A549 (cell line): Measurements from ENCODE around the gene GPRASP2. TPM values are rescaled to one million over a fixed set of nuclear protein-coding genes. Genes with fewer than 3 reads are reported as not detected.

Source experiments
- ATAC-seq, 2 experiments: fragments of 200-7000 bp in 1 of 2; fragments of >200 bp in 1 of 2; cut with Nextera tagmentation in 1 of 2; cut with Tn5 transposase in 1 of 2; 3 replicates each; pipeline versions ENCODE4 v1.8.0 to v1.9.1; 2018 to 2020; ENCODE audit warnings: mild to moderate bottlenecking in 1 of 2, moderate library complexity in 1 of 2
- CTCF ChIA-PET: fragments of 300-600 bp; sonication (Branson Sonifier 250); formaldehyde crosslinking; extraction: SDS; loops from one replicate; lab custom pipeline; 2021; ENCODE audit warnings: antibody characterized with exemption, inconsistent platforms; lab: Yijun Ruan, JAX
- POLR2A ChIA-PET: fragments of 350-600 bp; formaldehyde crosslinking; extraction: SDS; loops from one replicate; lab custom pipeline; 2021; ENCODE audit warnings: antibody characterized with exemption, inconsistent platforms; lab: Yijun Ruan, JAX
- DNase-seq, 2 experiments: peaks; one replicate each; pipeline versions ENCODE4 v3.0.0 to v3.0.0-alpha.2; 2011 to 2016; ENCODE audit warnings: low read depth in 1 of 2, low spot score in 1 of 2
- FAIRE-seq: peaks from 2 replicates; lab custom pipeline; 2011; peaks lifted over from hg19 to GRCh38; lab: Jason Lieb, UNC
- H3K27ac ChIP-seq, 2 experiments: fragments of >200 bp; sonication (Bioruptor Twin); formaldehyde crosslinking; 3 replicates each; pipeline ENCODE4 v1.5.1; 2016 to 2017
- H3K4me1 ChIP-seq: fragments of >200 bp; sonication (Bioruptor Twin); formaldehyde crosslinking; 3 replicates; pipeline ENCODE4 v1.6.1; 2016
- H3K4me2 ChIP-seq: fragments of >200 bp; sonication (Bioruptor Twin); formaldehyde crosslinking; 3 replicates; pipeline ENCODE4 v1.6.1; 2016
- H3K4me3 ChIP-seq: fragments of >200 bp; sonication (Bioruptor Twin); formaldehyde crosslinking; 3 replicates; pipeline ENCODE4 v1.5.1; 2016
- H3K9me3 ChIP-seq: fragments of >200 bp; sonication (Bioruptor Twin); formaldehyde crosslinking; 3 replicates; pipeline ENCODE4 v1.6.1; 2016
- ATOH8 ChIP-seq: fragments of 250-450 bp; sonication (Bioruptor Pico); IDR thresholded peaks from 2 replicates; pipeline ENCODE4 v1.5.0; 2020; ENCODE audit warnings: low read depth, mild to moderate bottlenecking, moderate library complexity
- BHLHE40 ChIP-seq: IDR thresholded peaks from 2 replicates; pipeline ENCODE4 v1.6.1; 2012; ENCODE audit warnings: low read depth, low read length, inconsistent platforms
- CEBPB ChIP-seq, 2 experiments: fragments of >200 bp in 1 of 2; sonication (Bioruptor Twin) in 1 of 2; formaldehyde crosslinking in 1 of 2; IDR thresholded peaks; 2 replicates each; pipeline ENCODE4 v1.6.1; 2012 to 2016
- CHD4 ChIP-seq: fragments of 200-600 bp; sonication (generic); IDR thresholded peaks from 2 replicates; pipeline ENCODE4 v1.6.1; 2016; ENCODE audit warnings: antibody characterized with exemption, mild to moderate bottlenecking, borderline replicate concordance
- EHF ChIP-seq: fragments of 250-450 bp; sonication (Bioruptor Pico); IDR thresholded peaks from 2 replicates; pipeline ENCODE4 v1.5.0; 2020; ENCODE audit warnings: mild to moderate bottlenecking
- EP300 ChIP-seq, 2 experiments: fragments of >200 bp; sonication (Bioruptor Twin); formaldehyde crosslinking; IDR thresholded peaks; 2 replicates in 1 of 2; 3 replicates in 1 of 2; pipeline ENCODE4 v1.6.1; 2016 to 2017
- ESRRA ChIP-seq: fragments of 150-350 bp; IDR thresholded peaks from 2 replicates; pipeline ENCODE4 v1.6.1; 2014; ENCODE audit warnings: mild to moderate bottlenecking, low read length, borderline replicate concordance
- GATA3 ChIP-seq: IDR thresholded peaks from 2 replicates; pipeline ENCODE4 v1.6.1; 2012; ENCODE audit warnings: borderline replicate concordance
- HEYL ChIP-seq: fragments of 250-450 bp; sonication (Bioruptor Pico); IDR thresholded peaks from 2 replicates; pipeline ENCODE4 v1.8.0; 2021; ENCODE audit warnings: mild to moderate bottlenecking, moderate library complexity
- HOXB13 ChIP-seq: fragments of 250-450 bp; sonication (Bioruptor Pico); IDR thresholded peaks from 2 replicates; pipeline ENCODE4 v1.5.0; 2020; ENCODE audit warnings: low read depth, mild to moderate bottlenecking, moderate library complexity
- JUN ChIP-seq, 2 experiments: fragments of >200 bp; sonication (Bioruptor Twin); formaldehyde crosslinking; IDR thresholded peaks; 2 replicates in 1 of 2; 3 replicates in 1 of 2; pipeline ENCODE4 v1.6.1; 2016 to 2017
- MYC ChIP-seq: IDR thresholded peaks from 2 replicates; pipeline ENCODE4 v1.6.1; 2012; ENCODE audit warnings: mild to moderate bottlenecking, inconsistent platforms, low read length, improper control_type of control experiment, borderline replicate concordance
- POLR2A ChIP-seq: IDR thresholded peaks from 2 replicates; pipeline ENCODE4 v1.6.1; 2012; ENCODE audit warnings: mild to moderate bottlenecking, low read length
- RARB ChIP-seq: fragments of 250-450 bp; sonication (Bioruptor Pico); IDR thresholded peaks from 2 replicates; pipeline ENCODE4 v1.8.0; 2021; ENCODE audit warnings: mild to moderate bottlenecking, moderate library complexity
- RCOR1 ChIP-seq: fragments of 150-350 bp; IDR thresholded peaks from 2 replicates; pipeline ENCODE4 v1.6.1; 2014; ENCODE audit warnings: antibody characterized with exemption, low read length, low read depth
- RNF2 ChIP-seq: fragments of 200-600 bp; sonication (generic); IDR thresholded peaks from 2 replicates; pipeline ENCODE4 v1.6.1; 2016; ENCODE audit warnings: low read depth, mild to moderate bottlenecking, antibody characterized with exemption, moderate library complexity, borderline replicate concordance
- SREBF2 ChIP-seq: fragments of 450-650 bp; IDR thresholded peaks from 2 replicates; pipeline ENCODE4 v1.6.1; 2014; ENCODE audit warnings: mild to moderate bottlenecking, moderate library complexity
- TFCP2L1 ChIP-seq: fragments of 250-450 bp; sonication (Bioruptor Pico); IDR thresholded peaks from 2 replicates; pipeline ENCODE4 v1.5.0; 2021; ENCODE audit warnings: mild to moderate bottlenecking
- USF2 ChIP-seq: fragments of 450-650 bp; IDR thresholded peaks from 2 replicates; pipeline ENCODE4 v1.6.1; 2014; ENCODE audit warnings: antibody characterized with exemption
- WGBS: methylation state at CpG from one replicate; pipeline ENCODE4 v1.1.6; 2017; ENCODE audit errors: missing lambda C conversion rate; 5-methylcytosine and 5-hydroxymethylcytosine counted together
- polyA plus RNA-seq, 4 experiments: library from polyadenylated mRNA; depleted of rRNA in 3 of 4; stranded (reverse); fragments of >200 nt; fragmentation: RNase III in 1 of 4; extraction: RNeasy Plus Mini Kit Qiagen cat#74134 plus additional on column Dnase treatment in 1 of 4; gene quantifications; 2 replicates in 3 of 4; 3 replicates in 1 of 4; pipeline ENCODE4 v1.2.3, GENCODE V29; 2011 to 2017
- TF ChIP-seq, protein P1 (sequence below): fragments of 200-600 bp; sonication (generic); IDR thresholded peaks from 2 replicates; pipeline ENCODE4 v1.6.1; 2016; ENCODE audit warnings: antibody characterized with exemption, mild to moderate bottlenecking, moderate library complexity

Gene GPRASP2
- polyA plus RNA-seq, 2 of the 4 experiments (the other 2 are of a cell fraction): 5.7 to 6.7 TPM

DNA sequence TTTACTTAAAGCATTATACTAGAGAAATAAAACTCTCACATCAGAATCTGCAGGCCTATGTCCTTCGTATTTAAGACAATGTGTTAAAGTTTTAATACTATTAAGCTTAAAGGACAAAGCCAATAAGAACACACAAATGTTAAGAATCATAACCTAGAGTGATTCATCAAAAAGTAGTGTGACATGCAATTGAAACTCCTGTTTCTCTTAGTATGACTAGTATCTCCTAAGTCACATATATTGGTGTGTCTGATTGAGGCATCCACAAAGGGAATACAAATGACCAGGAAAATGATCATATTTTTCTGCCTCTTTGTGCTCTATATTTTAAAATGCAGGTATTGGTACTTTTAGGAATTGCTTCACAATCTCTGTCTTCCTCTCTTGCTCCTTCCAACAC, 32.1 kb downstream of the GPRASP2 start:
- H3K9me3 ChIP-seq: no peaks in the 10 kb centered on the region
- ATAC-seq (no peak), FAIRE-seq (no peak), DNase-seq (no peak)
- POLR2A ChIA-PET: no interaction called here
- H3K27ac ChIP-seq: no peak overlapping the region
- 90% methylated on average over 1 of the region's 1 CpG for WGBS
- no peak overlapping the region for H3K4me2 ChIP-seq
- no peak overlapping the region for H3K4me3 ChIP-seq
- TF ChIP-seq, protein P1, sequence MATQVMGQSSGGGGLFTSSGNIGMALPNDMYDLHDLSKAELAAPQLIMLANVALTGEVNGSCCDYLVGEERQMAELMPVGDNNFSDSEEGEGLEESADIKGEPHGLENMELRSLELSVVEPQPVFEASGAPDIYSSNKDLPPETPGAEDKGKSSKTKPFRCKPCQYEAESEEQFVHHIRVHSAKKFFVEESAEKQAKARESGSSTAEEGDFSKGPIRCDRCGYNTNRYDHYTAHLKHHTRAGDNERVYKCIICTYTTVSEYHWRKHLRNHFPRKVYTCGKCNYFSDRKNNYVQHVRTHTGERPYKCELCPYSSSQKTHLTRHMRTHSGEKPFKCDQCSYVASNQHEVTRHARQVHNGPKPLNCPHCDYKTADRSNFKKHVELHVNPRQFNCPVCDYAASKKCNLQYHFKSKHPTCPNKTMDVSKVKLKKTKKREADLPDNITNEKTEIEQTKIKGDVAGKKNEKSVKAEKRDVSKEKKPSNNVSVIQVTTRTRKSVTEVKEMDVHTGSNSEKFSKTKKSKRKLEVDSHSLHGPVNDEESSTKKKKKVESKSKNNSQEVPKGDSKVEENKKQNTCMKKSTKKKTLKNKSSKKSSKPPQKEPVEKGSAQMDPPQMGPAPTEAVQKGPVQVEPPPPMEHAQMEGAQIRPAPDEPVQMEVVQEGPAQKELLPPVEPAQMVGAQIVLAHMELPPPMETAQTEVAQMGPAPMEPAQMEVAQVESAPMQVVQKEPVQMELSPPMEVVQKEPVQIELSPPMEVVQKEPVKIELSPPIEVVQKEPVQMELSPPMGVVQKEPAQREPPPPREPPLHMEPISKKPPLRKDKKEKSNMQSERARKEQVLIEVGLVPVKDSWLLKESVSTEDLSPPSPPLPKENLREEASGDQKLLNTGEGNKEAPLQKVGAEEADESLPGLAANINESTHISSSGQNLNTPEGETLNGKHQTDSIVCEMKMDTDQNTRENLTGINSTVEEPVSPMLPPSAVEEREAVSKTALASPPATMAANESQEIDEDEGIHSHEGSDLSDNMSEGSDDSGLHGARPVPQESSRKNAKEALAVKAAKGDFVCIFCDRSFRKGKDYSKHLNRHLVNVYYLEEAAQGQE: no peak
- TF ChIP-seq GATA3 (no peak), ATOH8 (CRISPR knock-in tag) (no peak)
- H3K4me1 ChIP-seq: no peaks in the 10 kb centered on the region
- CTCF ChIA-PET: interaction anchor here (1.7 kb wide), 1 partner anchor 14 kb away, joined by 3 read pairs; no protein-coding TSS in a partner anchor

DNA sequence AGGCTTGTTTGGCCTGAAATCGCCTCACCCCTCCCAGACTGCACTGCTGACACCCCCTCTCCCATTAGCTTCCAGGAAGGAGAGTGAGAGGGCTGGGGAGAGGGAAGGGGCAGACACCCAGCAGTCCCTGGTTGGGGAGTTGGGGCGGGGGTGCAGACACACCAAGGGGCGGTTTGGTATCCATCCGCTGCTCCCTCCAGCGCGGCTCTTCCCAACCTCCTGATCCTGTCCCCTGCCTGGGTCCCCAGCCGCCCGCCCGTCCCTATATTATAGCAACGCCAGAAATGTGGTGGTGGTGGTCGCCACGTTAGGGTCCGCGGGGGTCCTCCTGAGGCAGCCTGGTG, 33.2 kb downstream of the GPRASP2 start:
- H3K4me2 ChIP-seq: peak overlapping the region; percentile 66
- 80% methylated on average over 1 of the region's 14 CpGs for WGBS

DNA sequence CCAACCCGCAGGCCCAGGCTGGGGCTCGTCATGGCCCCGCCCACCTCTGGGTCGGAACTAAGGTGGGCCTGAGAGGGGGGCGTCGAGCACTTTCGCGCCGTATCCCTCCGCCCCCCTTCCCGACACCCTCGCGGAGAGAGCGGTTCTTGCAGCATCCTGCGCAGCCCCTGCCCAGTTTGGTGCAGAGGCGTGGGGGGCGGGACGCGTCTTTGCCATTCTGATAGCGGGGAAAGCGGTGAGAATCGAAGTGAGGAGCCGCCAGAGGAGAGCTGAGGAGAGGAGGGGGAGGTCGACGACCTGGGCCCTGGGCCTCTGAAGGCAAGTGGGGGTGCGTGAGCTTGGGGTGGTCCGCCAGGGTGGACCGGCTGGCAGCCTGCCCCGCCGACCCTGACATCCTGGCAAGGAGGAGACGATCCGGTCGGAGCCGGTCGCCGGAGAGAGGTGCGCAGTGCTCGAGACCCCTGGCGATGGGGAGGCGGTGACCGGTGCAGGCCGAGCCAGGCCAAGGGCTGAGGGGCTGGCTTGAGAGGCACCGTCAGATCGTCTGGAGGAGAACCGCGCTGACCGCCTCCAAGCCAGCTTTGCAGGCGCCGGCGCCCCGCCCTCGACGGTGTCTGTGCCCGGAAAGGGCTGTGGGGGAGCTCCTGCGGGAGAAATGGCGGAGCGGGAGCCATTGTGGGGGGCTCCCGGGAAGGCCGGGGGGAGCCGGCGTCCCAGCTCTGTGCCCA, 33.8 kb downstream of the GPRASP2 start:
- no peak for TF ChIP-seq TFCP2L1 (CRISPR knock-in tag)
- no peak for TF ChIP-seq GATA3
- no peak for TF ChIP-seq HEYL (CRISPR knock-in tag)
- TF ChIP-seq SREBF2: no peak
- no peak for TF ChIP-seq USF2
- TF ChIP-seq MYC: no peak
- no peak for TF ChIP-seq RARB
- no peak for TF ChIP-seq BHLHE40
- TF ChIP-seq ESRRA: no peak
- TF ChIP-seq RCOR1: no peak
- no peak for TF ChIP-seq EHF (CRISPR knock-in tag)
- no peak for TF ChIP-seq JUN (IDR thresholded peaks at IDR 0.05)
- TF ChIP-seq, all 56 proteins: peak for 0
- ATAC-seq (peak; percentile 73 to 86; a peak in 5 of 6 replicates), DNase-seq (no peak), FAIRE-seq (no peak)
- ChIA-PET POLR2A (interaction anchor here (0.6 kb wide), 1 partner anchor 9 kb away, joined by 3 read pairs; no protein-coding TSS in a partner anchor), CTCF (interaction anchor here (0.5 to 1.3 kb wide), 3 partner anchors 12 to 28 kb away, joined by 3 read pairs; no protein-coding TSS in a partner anchor)
- no peaks in the 10 kb centered on the region for H3K4me1 ChIP-seq
- WGBS: 44% methylated on average over 22 of the region's 61 CpGs
- H3K4me2 ChIP-seq: peak overlapping the region; percentile 66
- H3K27ac ChIP-seq: peak overlapping the region in 1 of 2 experiments; percentile 78; a peak in 3 of 6 replicates
- peak overlapping the region; percentile 52 for H3K4me3 ChIP-seq
- no peaks in the 10 kb centered on the region for H3K9me3 ChIP-seq

More for the DNA sequence above, 33.2 kb downstream of the GPRASP2 start:
- Histone ChIP-seq H3K4me1 (no peaks in the 10 kb centered on the region), H3K4me3 (peak overlapping the region; percentile 52), H3K9me3 (no peaks in the 10 kb centered on the region), H3K27ac (peak overlapping the region in 1 of 2 experiments; percentile 78; a peak in 1 of 6 replicates)
- POLR2A ChIA-PET: no interaction called here
- TF ChIP-seq POLR2A (no peak), SREBF2 (no peak), RNF2 (no peak), CEBPB (IDR thresholded peaks at IDR 0.05) (no peak), EP300 (IDR thresholded peaks at IDR 0.05) (no peak), RCOR1 (no peak), CHD4 (no peak), HOXB13 (CRISPR knock-in tag) (no peak)
- TF ChIP-seq, protein P1: no peak
- no peak for DNase-seq
- CTCF ChIA-PET: interaction anchor here (0.5 to 1.7 kb wide), 3 partner anchors 16 to 28 kb away, joined by 3 read pairs; no protein-coding TSS in a partner anchor
- FAIRE-seq: no peak
- no peak for ATAC-seq
